ENCODE results near the gene MSH3.
A peak's percentile ranks its signal among the peaks of the same experiment; 100 is the strongest.
"Not testable (repeated sequence)": the region's sequence is repeated elsewhere in the genome, so short reads cannot be mapped to it uniquely, and the experiment has no call there.

Gene MSH3

GRCh38 chr5:80711216-80711615 lies 56.8 kb downstream of the MSH3 start:
- no peak for DNase-seq

GRCh38 chr5:80711938-80712337 lies 57.5 kb downstream of the MSH3 start:
- DNase-seq = no peak

- no peak for DNase-seq
Observed at GRCh38 chr5:80712919-80713318, 58.5 kb downstream of the MSH3 start.

GRCh38 chr5:80713631-80714030 lies 59.2 kb downstream of the MSH3 start:
- no peak for DNase-seq

- no peak for DNase-seq
Observed at GRCh38 chr5:80714570-80715298, 60.3 kb downstream of the MSH3 start.

- no peak for DNase-seq
Observed at GRCh38 chr5:80715887-80716286, 61.4 kb downstream of the MSH3 start.

GRCh38 chr5:80720181-80720580 lies 65.7 kb downstream of the MSH3 start:
- no peak for DNase-seq

- DNase-seq = no peak
Observed at GRCh38 chr5:80722916-80723315, 68.5 kb downstream of the MSH3 start.

- no peak for DNase-seq
Observed at GRCh38 chr5:80725446-80725845, 71.0 kb downstream of the MSH3 start.

GRCh38 chr5:80736730-80737129 lies 82.3 kb downstream of the MSH3 start:
- DNase-seq = no peak

- DNase-seq = no peak
Observed at GRCh38 chr5:80738466-80738865, 84.0 kb downstream of the MSH3 start.

- DNase-seq = no peak
Observed at GRCh38 chr5:80739057-80739456, 84.6 kb downstream of the MSH3 start.

GRCh38 chr5:80739496-80739895 lies 85.0 kb downstream of the MSH3 start:
- no peak for DNase-seq

- DNase-seq = no peak
Observed at GRCh38 chr5:80739898-80740297, 85.4 kb downstream of the MSH3 start.

- not testable (repeated sequence) for DNase-seq
Observed at GRCh38 chr5:80740488-80740887, 86.0 kb downstream of the MSH3 start.

- DNase-seq = no peak
Observed at GRCh38 chr5:80740999-80741398, 86.5 kb downstream of the MSH3 start.

- DNase-seq = no peak
Observed at GRCh38 chr5:80744149-80744548, 89.7 kb downstream of the MSH3 start.

- DNase-seq = no peak
Observed at GRCh38 chr5:80745490-80745889, 91.0 kb downstream of the MSH3 start.

- DNase-seq = no peak
Observed at GRCh38 chr5:80747922-80748321, 93.5 kb downstream of the MSH3 start.

GRCh38 chr5:80752427-80752826 lies 98.0 kb downstream of the MSH3 start:
- no peak for DNase-seq

- no peak for DNase-seq
Observed at GRCh38 chr5:80753712-80754111, 99.3 kb downstream of the MSH3 start.

- peak; percentile 69 for DNase-seq
Observed at GRCh38 chr5:80754900-80755299, 100.4 kb downstream of the MSH3 start.

- DNase-seq = peak; percentile 34
Observed at GRCh38 chr5:80755626-80756025, 101.2 kb downstream of the MSH3 start.

GRCh38 chr5:80756292-80756691 lies 101.8 kb downstream of the MSH3 start:
- DNase-seq = no peak

GRCh38 chr5:80757290-80757689 lies 102.8 kb downstream of the MSH3 start:
- no peak for DNase-seq

Measured in stimulated activated CD8-positive, alpha-beta memory T cell treated with anti-CD3 and anti-CD28 coated beads, Interleukin-4, amount 100 ng/mL, for 48 hours (primary cell).